SK-N-SH (cell line): Measurements from ENCODE around the gene APOO. TPM values are rescaled to one million over a fixed set of nuclear protein-coding genes. Genes with fewer than 3 reads are reported as not detected.

Source experiments
- CTCF ChIA-PET: fragments of 300-600, 350-600 bp; formaldehyde crosslinking; extraction: SDS; loops from one replicate; lab custom pipeline; 2021; lab: Yijun Ruan, JAX
- POLR2A ChIA-PET: fragments of 350-600 bp; sonication (Branson Sonifier 250); formaldehyde crosslinking; extraction: SDS; loops from one replicate; lab custom pipeline; 2020; ENCODE audit warnings: antibody characterized with exemption, inconsistent platforms; lab: Yijun Ruan, JAX
- DNase-seq: peaks from one replicate; pipeline ENCODE4 v3.0.0; 2012
- H2AFZ ChIP-seq: fragments of 200-600 bp; sonication (generic); 2 replicates; pipeline ENCODE4 v1.8.1; 2016; ENCODE audit warnings: antibody characterized with exemption, mild to moderate bottlenecking, low read depth
- H3F3A ChIP-seq: fragments of 200-600 bp; sonication (generic); replicated peaks from 2 replicates; pipeline ENCODE3; 2016; ENCODE audit warnings: antibody characterized with exemption, mild to moderate bottlenecking; ENCODE audit not compliant: insufficient read depth
- H3K27ac ChIP-seq, 2 experiments: fragments of 200-500 bp in 1 of 2; fragments of 200-600 bp in 1 of 2; sonication (Bioruptor generic) in 1 of 2; sonication (generic), shearing (Covaris generic) in 1 of 2; 2 replicates each; pipeline versions ENCODE4 v1.5.1 to v1.6.1; 2014 to 2016; ENCODE audit warnings: low read depth in 2 of 2, inconsistent platforms in 1 of 2, low read length in 1 of 2, mild to moderate bottlenecking in 1 of 2, mixed read lengths in 1 of 2
- H3K27me3 ChIP-seq: fragments of 200-600 bp; sonication (generic), shearing (Covaris generic); 2 replicates; pipeline ENCODE4 v1.6.1; 2016; ENCODE audit warnings: mixed run types; ENCODE audit not compliant: insufficient read depth
- H3K36me3 ChIP-seq, 2 experiments: fragments of 200-500 bp in 1 of 2; fragments of 200-600 bp in 1 of 2; sonication (Bioruptor generic) in 1 of 2; sonication (generic) in 1 of 2; replicated peaks in 1 of 2; 2 replicates each; pipeline versions ENCODE3 to v1.5.1; 2014 to 2016; ENCODE audit warnings: low read length in 1 of 2, mild to moderate bottlenecking in 1 of 2; ENCODE audit not compliant: insufficient read depth in 2 of 2, control insufficient read depth in 1 of 2
- H3K4me1 ChIP-seq, 2 experiments: fragments of 200-500 bp in 1 of 2; fragments of 200-600 bp in 1 of 2; sonication (Bioruptor generic) in 1 of 2; sonication (generic), shearing (Covaris generic) in 1 of 2; 2 replicates each; pipeline versions ENCODE4 v1.5.1 to v1.6.1; 2014 to 2016; ENCODE audit warnings: low read depth in 1 of 2, low read length in 1 of 2, mixed run types in 1 of 2; ENCODE audit not compliant: insufficient read depth in 2 of 2, control insufficient read depth in 1 of 2
- H3K4me2 ChIP-seq: fragments of 200-600 bp; sonication (generic), shearing (Covaris generic); 2 replicates; pipeline ENCODE4 v1.6.1; 2017; ENCODE audit warnings: mixed run types
- H3K4me3 ChIP-seq, 2 experiments: fragments of 200-500 bp in 1 of 2; fragments of 200-600 bp in 1 of 2; sonication (Bioruptor generic) in 1 of 2; sonication (generic), shearing (Covaris generic) in 1 of 2; 2 replicates each; pipeline versions ENCODE4 v1.5.1 to v1.8.1; 2014 to 2016; ENCODE audit warnings: low read depth in 2 of 2, inconsistent platforms in 1 of 2, low read length in 1 of 2, mild to moderate bottlenecking in 1 of 2, mixed read lengths in 1 of 2, moderate library complexity in 1 of 2
- H3K79me2 ChIP-seq: fragments of 200-600 bp; sonication (generic); 2 replicates; pipeline ENCODE4 v1.8.1; 2017; ENCODE audit warnings: mild to moderate bottlenecking; ENCODE audit not compliant: insufficient read depth
- H3K9ac ChIP-seq: fragments of 200-600 bp; sonication (generic); 2 replicates; pipeline ENCODE4 v1.6.1; 2017; ENCODE audit warnings: mixed run types
- H3K9me2 ChIP-seq: fragments of 200-600 bp; sonication (generic); 2 replicates; pipeline ENCODE4 v1.6.1; 2017; ENCODE audit warnings: mixed run types
- H3K9me3 ChIP-seq: fragments of 200-600 bp; sonication (generic); 2 replicates; pipeline ENCODE4 v1.6.1; 2017; ENCODE audit warnings: mixed run types, mild to moderate bottlenecking, moderate library complexity
- H4K20me1 ChIP-seq: fragments of 200-600 bp; sonication (generic); 2 replicates; pipeline ENCODE4 v1.6.1; 2017; ENCODE audit warnings: mild to moderate bottlenecking, mixed run types; ENCODE audit not compliant: insufficient read depth
- CHD2 ChIP-seq: fragments of 150-350 bp; IDR thresholded peaks from 2 replicates; pipeline ENCODE4 v1.6.1; 2018; ENCODE audit warnings: low read length; ENCODE audit not compliant: partially characterized antibody
- ELF1 ChIP-seq: IDR thresholded peaks from 2 replicates; pipeline ENCODE4 v1.4.0; 2012
- EP300 ChIP-seq, 2 experiments: IDR thresholded peaks; 2 replicates each; pipeline versions ENCODE4 v1.4.0 to v1.6.1; 2012; ENCODE audit warnings: borderline replicate concordance in 1 of 2, low read depth in 1 of 2, low read length in 1 of 2
- FOSL2 ChIP-seq: IDR thresholded peaks from 2 replicates; pipeline ENCODE4 v1.4.0; 2012; ENCODE audit warnings: low read depth, mild to moderate bottlenecking, moderate library complexity, borderline replicate concordance
- GABPA ChIP-seq: IDR thresholded peaks from 2 replicates; pipeline ENCODE4 v1.4.0; 2012; ENCODE audit warnings: low read depth, mild to moderate bottlenecking
- JUND ChIP-seq: IDR thresholded peaks from 2 replicates; pipeline ENCODE4 v1.4.0; 2012
- MEF2A ChIP-seq: IDR thresholded peaks from 2 replicates; pipeline ENCODE4 v1.4.0; 2012; ENCODE audit warnings: low read depth, borderline replicate concordance
- NRF1 ChIP-seq: IDR thresholded peaks from 2 replicates; pipeline ENCODE4 v1.6.1; 2012; ENCODE audit warnings: low read depth, mild to moderate bottlenecking, low read length
- RAD21 ChIP-seq: IDR thresholded peaks from 2 replicates; pipeline ENCODE4 v1.6.1; 2012; ENCODE audit warnings: mild to moderate bottlenecking, low read length
- RCOR1 ChIP-seq: fragments of 150-350 bp; IDR thresholded peaks from 2 replicates; pipeline ENCODE4 v1.6.1; 2017; ENCODE audit warnings: antibody characterized with exemption, low read length
- RFX5 ChIP-seq: IDR thresholded peaks from 2 replicates; pipeline ENCODE4 v1.6.1; 2012; ENCODE audit warnings: mild to moderate bottlenecking, improper control_type of control experiment, low read length
- SIN3A ChIP-seq: IDR thresholded peaks from 2 replicates; pipeline ENCODE4 v1.6.1; 2012; ENCODE audit warnings: low read depth, mild to moderate bottlenecking, low read length, moderate library complexity, borderline replicate concordance
- TCF12 ChIP-seq: IDR thresholded peaks from 2 replicates; pipeline ENCODE4 v1.4.0; 2012
- YY1 ChIP-seq: IDR thresholded peaks from 2 replicates; pipeline ENCODE4 v1.4.0; 2012; ENCODE audit warnings: low read depth, mild to moderate bottlenecking
- WGBS: methylation state at CpG from one replicate; pipeline ENCODE4 v1.1.6; 2017; ENCODE audit warnings: low lambda C conversion rate; 5-methylcytosine and 5-hydroxymethylcytosine counted together
- polyA plus RNA-seq, 3 experiments: library from polyadenylated mRNA; depleted of rRNA; stranded (reverse); fragments of >200 nt; gene quantifications; 2 replicates each; pipeline ENCODE4 v1.2.3, GENCODE V29; 2012
- TF ChIP-seq, protein P1 (sequence below): IDR thresholded peaks from 2 replicates; pipeline ENCODE4 v1.6.1; 2012; ENCODE audit warnings: mild to moderate bottlenecking, low read depth, low read length, moderate library complexity
- TF ChIP-seq, protein P2 (sequence below): IDR thresholded peaks from 2 replicates; pipeline ENCODE4 v1.4.0; 2012; ENCODE audit warnings: low read depth, borderline replicate concordance
- TF ChIP-seq, protein P3 (sequence below): IDR thresholded peaks from 2 replicates; pipeline ENCODE4; 2012
- TF ChIP-seq, protein P4 (sequence below): IDR thresholded peaks from 2 replicates; pipeline ENCODE4 v1.4.0; 2012; ENCODE audit warnings: low read depth

APOO gene
- polyA plus RNA-seq, 1 of the 3 experiments (the other 2 are of a cell fraction): 22.0 TPM

DNA sequence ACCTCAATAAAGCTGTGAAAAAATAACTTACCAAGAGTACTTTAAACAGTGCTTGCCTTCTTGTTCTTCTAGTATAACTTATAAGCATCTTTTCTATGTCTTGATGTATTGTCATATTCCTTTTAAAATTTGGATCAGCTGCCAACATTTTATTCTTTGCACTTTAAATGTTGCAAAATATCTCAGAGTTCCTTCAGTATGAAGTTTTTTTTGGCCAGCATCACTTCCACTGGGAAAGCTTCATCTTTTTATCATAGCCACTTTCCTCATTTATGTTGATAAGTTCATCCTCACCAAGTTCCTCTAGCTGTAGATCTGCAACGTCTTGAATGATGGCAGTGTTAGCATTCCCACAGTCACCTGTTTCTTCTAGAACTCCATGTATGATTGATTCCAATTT lies 24.3 kb upstream of the APOO start:
- ChIA-PET CTCF (interaction anchor here (1.3 kb wide), 1 partner anchor 24 kb away, joined by 3 read pairs; the partner anchor contains the start of genes APOO and CXorf58), POLR2A (no interaction called here)
- H3K79me2 ChIP-seq: no peaks in the 10 kb centered on the region
- 17% methylated on average over 1 of the region's 1 CpG for WGBS
- no peaks in the 10 kb centered on the region; the same call in 1 of the 2 replicates for H3K27me3 ChIP-seq
- no peaks in the 10 kb centered on the region for H3F3A ChIP-seq
- no peak for DNase-seq
- H4K20me1 ChIP-seq: no peaks in the 10 kb centered on the region
- TF ChIP-seq NRF1: no peak
- TF ChIP-seq SIN3A: no peak
- no peak for TF ChIP-seq RCOR1
- no peak for TF ChIP-seq JUND
- no peak for TF ChIP-seq MEF2A
- TF ChIP-seq TCF12: no peak
- no peak for TF ChIP-seq FOSL2
- TF ChIP-seq YY1: no peak
- TF ChIP-seq, protein P1, sequence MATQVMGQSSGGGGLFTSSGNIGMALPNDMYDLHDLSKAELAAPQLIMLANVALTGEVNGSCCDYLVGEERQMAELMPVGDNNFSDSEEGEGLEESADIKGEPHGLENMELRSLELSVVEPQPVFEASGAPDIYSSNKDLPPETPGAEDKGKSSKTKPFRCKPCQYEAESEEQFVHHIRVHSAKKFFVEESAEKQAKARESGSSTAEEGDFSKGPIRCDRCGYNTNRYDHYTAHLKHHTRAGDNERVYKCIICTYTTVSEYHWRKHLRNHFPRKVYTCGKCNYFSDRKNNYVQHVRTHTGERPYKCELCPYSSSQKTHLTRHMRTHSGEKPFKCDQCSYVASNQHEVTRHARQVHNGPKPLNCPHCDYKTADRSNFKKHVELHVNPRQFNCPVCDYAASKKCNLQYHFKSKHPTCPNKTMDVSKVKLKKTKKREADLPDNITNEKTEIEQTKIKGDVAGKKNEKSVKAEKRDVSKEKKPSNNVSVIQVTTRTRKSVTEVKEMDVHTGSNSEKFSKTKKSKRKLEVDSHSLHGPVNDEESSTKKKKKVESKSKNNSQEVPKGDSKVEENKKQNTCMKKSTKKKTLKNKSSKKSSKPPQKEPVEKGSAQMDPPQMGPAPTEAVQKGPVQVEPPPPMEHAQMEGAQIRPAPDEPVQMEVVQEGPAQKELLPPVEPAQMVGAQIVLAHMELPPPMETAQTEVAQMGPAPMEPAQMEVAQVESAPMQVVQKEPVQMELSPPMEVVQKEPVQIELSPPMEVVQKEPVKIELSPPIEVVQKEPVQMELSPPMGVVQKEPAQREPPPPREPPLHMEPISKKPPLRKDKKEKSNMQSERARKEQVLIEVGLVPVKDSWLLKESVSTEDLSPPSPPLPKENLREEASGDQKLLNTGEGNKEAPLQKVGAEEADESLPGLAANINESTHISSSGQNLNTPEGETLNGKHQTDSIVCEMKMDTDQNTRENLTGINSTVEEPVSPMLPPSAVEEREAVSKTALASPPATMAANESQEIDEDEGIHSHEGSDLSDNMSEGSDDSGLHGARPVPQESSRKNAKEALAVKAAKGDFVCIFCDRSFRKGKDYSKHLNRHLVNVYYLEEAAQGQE: no peak
- TF ChIP-seq CHD2: no peak
- TF ChIP-seq GABPA: no peak
- TF ChIP-seq, protein P2, sequence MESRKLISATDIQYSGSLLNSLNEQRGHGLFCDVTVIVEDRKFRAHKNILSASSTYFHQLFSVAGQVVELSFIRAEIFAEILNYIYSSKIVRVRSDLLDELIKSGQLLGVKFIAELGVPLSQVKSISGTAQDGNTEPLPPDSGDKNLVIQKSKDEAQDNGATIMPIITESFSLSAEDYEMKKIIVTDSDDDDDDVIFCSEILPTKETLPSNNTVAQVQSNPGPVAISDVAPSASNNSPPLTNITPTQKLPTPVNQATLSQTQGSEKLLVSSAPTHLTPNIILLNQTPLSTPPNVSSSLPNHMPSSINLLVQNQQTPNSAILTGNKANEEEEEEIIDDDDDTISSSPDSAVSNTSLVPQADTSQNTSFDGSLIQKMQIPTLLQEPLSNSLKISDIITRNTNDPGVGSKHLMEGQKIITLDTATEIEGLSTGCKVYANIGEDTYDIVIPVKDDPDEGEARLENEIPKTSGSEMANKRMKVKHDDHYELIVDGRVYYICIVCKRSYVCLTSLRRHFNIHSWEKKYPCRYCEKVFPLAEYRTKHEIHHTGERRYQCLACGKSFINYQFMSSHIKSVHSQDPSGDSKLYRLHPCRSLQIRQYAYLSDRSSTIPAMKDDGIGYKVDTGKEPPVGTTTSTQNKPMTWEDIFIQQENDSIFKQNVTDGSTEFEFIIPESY: no peak
- no peak for TF ChIP-seq EP300 (IDR thresholded peaks at IDR 0.05; ENCODE audit: borderline replicate concordance in 1 of 2, low read depth in 1 of 2, low read length in 1 of 2)
- TF ChIP-seq, protein P3, sequence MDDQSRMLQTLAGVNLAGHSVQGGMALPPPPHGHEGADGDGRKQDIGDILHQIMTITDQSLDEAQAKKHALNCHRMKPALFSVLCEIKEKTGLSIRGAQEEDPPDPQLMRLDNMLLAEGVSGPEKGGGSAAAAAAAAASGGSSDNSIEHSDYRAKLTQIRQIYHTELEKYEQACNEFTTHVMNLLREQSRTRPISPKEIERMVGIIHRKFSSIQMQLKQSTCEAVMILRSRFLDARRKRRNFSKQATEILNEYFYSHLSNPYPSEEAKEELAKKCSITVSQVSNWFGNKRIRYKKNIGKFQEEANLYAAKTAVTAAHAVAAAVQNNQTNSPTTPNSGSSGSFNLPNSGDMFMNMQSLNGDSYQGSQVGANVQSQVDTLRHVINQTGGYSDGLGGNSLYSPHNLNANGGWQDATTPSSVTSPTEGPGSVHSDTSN: no peak
- no peak for TF ChIP-seq RFX5
- TF ChIP-seq, protein P4, sequence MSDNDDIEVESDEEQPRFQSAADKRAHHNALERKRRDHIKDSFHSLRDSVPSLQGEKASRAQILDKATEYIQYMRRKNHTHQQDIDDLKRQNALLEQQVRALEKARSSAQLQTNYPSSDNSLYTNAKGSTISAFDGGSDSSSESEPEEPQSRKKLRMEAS: no peak
- TF ChIP-seq RAD21: no peak
- no peak for TF ChIP-seq ELF1
- no peaks in the 10 kb centered on the region for H3K9me2 ChIP-seq
- H3K4me2 ChIP-seq: no peak overlapping the region
- H3K36me3 ChIP-seq: no peaks in the 10 kb centered on the region
- no peak overlapping the region for H3K4me3 ChIP-seq
- no peaks in the 10 kb centered on the region for H3K4me1 ChIP-seq
- H3K27ac ChIP-seq: no peak overlapping the region
- H3K9ac ChIP-seq: no peak overlapping the region
- H2AFZ ChIP-seq: no peak overlapping the region
- H3K9me3 ChIP-seq: no peaks in the 10 kb centered on the region
